GM19397 (cell line): ENCODE results near the gene DOCK7.

Experiments
- ATAC-seq: cut with Tn5 transposase; IDR thresholded peaks from one replicate; pipeline ENCODE4 v1.9.1; 2021; ENCODE audit warnings: mild to moderate bottlenecking, moderate library complexity; ENCODE audit not compliant: unreplicated experiment

The DOCK7 gene

DNA sequence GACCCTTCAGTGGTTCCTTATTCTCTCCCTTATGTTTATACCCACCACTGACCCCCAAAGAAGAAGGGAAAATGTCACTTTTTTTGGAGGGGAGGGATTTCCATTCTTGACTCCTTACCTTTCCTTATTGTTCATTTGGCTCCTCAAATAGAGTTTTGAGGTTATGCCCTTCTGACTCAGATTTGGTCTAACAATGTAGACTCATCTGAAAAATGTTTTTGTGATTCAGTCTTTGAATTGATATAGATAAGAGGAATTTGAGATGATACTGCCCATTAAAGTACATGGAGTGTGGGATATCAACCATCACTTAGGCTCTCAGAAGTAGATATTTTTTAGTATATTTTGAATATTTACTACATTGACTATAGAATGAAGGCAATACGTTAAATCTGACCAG lies 235.2 kb downstream of the DOCK7 start:
- no peak for ATAC-seq

DNA sequence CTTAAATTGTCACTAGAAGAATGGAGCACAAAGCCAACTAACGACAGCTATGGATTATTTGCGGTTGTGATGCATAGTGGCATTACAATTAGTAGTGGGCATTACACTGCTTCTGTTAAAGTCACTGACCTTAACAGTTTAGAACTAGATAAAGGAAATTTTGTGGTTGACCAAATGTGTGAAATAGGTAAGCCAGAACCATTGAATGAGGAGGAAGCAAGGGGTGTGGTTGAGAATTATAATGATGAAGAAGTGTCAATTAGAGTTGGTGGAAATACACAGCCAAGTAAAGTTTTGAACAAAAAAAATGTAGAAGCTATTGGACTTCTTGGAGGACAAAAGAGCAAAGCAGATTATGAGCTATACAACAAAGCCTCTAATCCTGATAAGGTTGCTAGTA lies 237.9 kb downstream of the DOCK7 start:
- ATAC-seq = no peak

DNA sequence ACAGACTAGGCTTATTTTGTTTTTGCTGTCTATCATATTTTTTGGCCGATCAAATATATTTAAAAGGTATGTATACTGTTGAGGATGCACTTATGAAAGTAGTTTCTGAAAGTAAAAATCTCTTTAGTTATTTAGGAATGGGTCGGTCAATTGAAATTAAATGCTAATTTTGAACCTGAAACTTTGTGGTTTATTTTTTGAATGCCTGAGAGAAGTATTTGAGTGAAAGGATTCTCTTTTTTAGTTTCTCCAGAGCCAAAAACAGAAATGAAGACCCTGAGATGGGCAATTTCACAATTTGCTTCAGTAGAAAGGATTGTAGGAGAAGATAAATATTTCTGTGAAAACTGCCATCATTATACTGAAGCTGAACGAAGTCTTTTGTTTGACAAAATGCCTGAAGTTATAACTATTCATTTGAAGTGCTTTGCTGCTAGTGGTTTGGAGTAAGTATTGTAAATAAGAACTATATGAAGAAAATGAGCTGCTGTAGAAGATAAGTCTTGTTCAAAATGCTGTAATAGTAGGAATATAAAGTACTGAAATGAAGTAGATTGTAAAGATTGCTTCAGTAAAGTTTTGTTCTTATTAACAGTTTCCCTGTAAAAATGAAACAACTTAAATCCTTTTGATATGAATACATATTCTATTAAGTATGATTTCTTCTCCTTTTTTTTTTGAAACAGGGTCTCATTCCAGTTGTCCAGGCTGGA lies 239.8 kb downstream of the DOCK7 start:
- ATAC-seq = no peak

DNA sequence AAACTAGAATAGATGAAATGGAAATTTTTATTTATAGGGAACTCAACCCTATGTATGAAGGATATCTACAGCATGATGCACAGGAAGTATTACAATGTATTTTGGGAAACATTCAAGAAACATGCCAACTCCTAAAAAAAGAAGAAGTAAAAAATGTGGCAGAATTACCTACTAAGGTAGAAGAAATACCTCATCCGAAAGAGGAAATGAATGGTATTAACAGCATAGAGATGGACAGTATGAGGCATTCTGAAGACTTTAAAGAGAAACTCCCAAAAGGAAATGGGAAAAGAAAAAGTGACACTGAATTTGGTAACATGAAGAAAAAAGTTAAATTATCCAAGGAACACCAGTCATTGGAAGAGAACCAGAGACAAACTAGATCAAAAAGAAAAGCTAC lies 243.5 kb downstream of the DOCK7 start:
- ATAC-seq = no peak

DNA sequence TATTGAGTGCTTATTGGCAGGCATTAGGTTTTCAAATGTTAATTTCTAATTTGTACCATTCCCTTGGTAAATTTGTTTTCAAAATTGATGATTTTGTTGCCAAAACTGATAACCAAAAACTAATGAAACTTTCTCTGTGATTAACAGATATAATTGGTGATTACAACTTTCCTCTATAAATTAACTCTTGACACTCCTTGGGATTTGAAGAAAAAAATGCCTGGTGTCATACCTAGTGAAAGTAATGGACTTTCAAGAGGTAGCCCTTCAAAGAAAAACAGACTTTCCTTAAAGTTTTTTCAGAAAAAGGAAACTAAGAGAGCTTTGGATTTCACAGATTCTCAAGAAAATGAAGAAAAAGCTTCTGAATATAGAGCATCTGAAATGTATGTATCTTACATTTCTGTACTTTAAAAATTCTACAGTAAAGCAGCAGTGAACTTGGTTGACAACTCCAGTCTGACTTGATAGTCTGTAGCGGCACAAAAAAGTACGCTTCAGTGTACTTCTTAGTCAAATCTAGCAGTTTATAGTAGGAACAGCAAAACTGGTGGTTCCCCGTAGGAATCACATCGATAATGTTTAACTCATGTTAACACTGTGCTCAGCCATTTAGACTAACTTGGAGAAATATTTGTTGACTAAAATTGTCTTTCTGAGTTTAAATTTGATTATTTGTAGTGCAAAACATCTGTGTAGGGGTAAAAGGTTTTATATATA lies 248.4 kb downstream of the DOCK7 start:
- ATAC-seq = no peak

DNA sequence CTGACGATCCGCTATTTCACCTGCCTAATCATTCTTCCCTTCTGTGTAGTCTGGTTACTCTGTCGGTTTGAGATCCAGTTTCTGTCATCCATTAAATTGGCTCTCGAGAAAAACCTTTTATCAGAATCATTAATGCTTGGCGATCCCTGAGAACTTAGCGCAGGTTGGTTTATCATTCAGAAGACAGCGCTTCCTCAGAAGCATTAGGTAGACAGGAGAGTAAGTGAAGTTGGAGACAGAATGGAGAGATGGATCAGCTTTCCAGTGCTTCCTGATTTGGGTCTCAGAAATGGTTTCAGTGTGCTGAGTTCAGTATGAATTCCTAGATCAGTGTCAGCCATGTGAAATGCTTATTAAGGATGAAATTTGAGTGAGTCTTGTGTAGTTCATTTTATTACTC lies 250.0 kb downstream of the DOCK7 start:
- ATAC-seq = no peak

DNA sequence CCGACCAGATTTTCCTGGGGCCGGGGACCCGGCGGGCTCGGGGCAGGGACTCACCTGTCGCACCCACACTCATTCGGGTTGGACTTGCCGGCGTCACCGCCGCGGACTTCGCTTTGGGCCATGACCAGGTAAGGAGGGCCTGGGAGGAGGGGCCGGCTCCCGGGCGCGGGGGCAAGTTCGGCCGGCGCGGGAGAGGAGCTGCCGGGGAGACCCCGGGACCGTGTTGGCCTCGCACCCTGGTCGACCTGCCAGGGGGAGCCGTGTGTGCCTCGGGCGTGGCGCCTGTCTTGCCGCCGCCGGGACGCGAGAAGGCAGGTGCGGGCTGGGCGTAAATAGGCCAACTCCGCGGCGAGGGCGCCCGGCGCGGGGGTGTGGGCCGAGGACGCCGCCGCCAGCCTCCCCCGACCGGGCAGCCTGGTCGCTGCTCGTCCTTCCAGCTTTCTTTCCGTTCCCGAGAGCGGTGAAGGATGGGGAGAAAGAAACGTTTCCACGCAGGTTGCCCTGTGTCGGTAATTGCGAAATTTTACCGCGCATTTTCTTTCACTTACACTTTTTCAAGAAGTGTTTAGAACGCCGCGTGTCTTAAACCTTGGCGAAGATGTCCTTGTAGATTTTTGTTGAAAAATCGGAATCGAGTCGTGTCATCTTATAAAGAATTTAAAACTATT lies 250.8 kb downstream of the DOCK7 start:
- ATAC-seq = no peak

DNA sequence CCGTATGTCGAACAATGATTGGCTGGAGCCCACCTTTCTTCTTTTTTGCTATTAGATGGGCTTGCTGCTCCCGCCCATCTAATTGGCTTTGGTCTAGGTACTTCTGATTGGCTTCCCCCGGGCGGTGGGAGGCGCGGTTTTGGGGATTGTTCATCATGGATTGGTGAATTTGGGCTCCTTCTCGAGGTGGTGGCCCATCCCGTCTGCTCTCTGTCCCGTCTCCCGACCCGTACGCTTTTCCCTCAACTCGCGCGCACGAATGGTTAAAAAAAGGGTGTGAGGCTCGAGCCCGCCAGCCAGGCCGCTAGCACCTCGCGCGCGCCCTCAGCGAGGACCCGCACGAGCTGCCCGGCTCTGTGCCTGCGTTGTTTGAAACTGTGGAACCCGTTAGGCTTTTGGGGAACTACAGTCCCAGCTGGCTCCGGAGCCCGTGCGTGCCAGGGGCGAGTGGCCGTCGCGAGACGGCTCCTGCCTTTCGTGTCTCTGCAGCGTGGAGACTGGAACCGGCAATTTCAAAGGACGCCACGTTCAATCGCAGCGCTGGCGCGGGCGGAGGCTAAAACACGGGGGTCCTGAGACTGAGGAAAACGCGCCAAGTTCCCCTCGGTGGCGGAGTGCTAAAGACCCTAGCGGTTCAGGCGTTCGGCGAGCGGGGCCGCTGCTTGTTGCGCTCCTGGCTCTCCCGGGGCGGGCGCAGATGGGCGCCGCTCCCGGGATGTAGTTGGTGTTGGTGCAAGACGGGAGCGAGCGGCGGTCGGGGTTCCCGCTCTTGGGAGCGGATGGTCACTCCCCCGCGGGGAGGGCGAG lies 251.5 kb downstream of the DOCK7 start, which contains the start of gene USP1:
Gene USP1 (plus strand): TSS at position 584 of the 807 bp plus-strand sequence. CDS start 2,819 bp downstream, outside the sequence.
- peak; percentile 76 for ATAC-seq

DNA sequence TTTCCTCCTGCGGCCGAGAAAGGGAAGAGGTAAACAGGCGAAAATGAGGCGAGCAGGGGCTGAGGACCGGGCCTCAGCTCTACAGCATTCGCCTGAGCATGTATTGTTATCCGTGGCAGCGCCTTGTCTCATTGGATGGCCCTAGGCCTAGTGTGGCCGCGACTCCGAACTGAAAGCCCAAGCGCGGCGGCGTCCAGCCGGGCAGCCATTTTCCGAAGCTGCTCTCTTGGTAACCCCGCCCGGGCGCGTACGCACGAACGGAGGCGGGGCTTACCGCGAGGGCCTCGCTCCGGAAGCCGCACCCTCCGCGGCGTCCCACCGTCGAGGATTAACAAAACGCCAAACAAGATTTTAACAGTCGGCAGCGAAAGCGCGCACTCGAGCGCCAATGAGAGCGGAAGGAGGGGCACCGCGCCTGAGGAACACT lies 252.1 kb downstream of the DOCK7 start:
- ATAC-seq = peak; percentile 72

DNA sequence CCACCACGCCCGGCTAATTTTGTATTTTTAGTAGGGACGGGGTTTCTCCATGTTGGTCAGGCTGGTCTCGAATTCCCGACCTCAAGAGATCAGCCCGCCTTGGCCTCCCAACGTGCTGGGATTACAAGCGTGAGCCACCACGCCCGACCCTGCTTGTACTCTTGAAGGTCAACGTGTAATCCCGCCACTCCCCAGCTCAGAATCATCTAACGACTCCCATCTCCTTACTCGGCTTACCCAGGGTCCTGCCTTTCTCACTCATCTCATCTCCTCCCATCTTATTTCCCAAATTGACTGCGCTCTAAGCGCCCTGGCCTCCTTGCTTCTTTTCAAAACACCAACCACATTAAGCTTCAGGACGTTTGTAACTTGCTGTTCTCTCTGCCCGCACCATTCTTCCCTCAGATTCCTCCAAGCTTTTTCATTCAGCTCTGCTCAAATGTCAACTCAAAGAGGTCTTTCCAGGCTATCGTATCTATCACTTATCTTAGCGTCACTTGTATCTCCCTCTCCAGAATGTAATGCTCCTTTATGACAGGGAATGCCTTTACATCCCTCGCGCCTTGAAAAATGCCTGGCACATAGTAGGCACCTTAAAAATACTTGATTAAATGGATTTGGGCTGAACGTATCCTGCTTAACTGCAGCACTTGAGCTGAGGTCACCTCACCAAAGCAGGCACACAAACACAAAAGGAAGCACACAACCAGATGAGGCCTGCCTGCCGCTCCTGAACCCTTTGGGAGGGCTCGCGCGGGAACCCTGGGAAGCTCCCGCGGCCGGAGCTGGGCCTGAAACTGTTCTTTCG lies 252.8 kb downstream of the DOCK7 start:
- no peak for ATAC-seq

DNA sequence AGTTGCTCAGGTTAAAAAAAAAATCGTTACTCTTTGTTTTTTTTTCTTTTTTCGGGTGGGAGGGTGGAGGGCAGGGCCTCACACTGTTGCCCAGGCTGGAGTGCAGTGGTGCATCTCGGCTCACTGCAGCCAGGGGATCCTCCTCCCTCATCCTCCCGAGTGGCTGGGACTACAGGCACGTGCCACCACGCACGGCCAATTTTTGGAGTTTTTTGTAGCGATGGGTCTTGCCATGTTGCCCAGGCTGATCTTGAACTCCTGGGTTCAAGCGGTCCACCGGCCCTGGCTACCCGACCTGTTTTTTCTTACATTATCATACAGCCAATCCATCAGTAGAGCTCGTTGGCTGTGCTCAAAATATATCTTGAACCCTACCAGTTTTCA lies 253.6 kb downstream of the DOCK7 start:
- no peak for ATAC-seq

DNA sequence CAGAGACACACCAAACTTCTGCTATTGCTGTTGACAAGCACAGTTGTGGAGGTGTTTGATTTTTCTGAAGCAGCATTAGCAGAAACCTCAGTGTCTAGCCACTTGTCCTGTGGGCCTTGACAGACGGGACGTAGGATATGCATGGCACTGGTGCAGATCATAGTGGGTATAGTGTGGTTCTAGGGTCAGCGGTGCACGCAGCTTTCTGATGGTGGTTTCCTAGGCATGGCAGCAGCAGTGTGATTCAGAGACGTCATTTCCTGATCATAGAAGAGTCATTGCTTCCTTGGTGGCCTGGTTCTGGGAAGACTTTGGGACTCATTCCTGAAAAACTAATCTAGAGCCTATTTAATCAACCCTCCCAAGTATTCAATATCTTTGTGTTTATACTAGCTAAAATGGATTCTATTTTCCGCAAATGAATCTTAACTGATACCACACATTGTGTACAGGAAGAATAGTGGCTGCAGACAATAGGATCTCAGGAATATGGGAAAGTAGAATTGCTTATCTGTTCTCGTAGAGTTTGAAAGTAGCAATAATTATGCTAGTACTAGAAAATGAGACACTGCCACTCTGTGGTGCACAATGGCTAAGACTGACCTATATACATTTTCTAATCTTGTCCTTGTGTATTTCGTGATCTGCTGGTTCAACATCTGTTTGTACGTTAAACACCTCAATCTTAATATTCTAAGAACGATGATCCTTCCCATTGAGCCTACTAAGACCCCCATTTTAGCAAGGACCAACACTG lies 254.1 kb downstream of the DOCK7 start:
- ATAC-seq = no peak

DNA sequence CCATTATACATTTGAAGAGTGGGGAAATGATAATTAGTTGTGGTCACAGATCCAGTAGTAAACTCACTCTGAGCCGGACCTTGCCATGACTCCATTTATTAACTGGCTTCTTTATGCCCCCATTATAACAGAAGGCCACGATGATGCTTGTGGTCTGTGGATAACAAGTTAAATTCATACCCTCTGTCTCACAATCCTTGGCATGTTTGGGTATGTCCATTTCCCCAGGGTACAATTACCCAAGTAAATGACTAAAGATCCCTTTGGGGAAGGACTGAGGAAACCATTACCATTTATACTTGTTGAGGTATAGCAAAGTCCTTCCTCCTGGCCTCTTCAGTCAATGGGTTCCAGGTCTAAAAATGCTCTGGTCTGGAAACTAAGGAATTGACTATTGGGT lies 258.6 kb downstream of the DOCK7 start:
- ATAC-seq = no peak

DNA sequence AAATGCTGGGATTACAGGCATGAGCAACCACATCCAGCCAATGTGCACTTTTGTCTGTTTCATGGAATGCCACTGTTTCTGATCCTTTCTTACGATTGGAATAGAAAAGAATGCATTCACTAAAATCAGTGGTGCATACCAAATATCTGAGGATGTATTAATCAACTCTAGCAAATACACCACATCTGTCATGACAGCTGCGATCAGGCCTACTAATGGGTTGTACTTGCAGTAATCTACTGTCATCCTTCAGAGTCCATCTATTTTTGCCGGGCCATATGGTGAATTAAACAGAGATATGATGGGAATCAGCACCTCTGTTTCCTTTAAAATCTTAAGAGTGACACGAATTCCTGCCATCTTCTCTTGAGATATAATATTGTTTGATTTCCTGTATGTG lies 259.8 kb downstream of the DOCK7 start:
- no peak for ATAC-seq

DNA sequence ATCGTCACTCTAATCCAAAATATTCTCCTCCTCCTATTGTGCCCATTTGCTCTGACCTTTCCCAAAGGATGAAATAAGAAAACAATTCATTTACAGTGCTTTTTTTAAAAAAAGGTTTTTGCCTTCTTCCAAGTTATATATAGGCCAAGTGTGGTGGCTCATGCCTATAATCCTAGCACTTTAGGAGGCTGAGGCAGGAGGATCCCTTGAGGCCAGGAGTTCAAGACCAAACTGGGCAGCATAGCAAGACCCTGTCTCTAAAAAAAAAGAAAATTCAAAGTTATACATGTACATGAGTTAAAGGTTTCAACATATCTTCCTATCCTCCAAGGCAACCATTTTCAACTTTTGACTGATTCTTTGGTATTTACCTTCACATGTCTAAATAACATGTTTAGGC lies 261.4 kb downstream of the DOCK7 start:
- ATAC-seq = no peak

DNA sequence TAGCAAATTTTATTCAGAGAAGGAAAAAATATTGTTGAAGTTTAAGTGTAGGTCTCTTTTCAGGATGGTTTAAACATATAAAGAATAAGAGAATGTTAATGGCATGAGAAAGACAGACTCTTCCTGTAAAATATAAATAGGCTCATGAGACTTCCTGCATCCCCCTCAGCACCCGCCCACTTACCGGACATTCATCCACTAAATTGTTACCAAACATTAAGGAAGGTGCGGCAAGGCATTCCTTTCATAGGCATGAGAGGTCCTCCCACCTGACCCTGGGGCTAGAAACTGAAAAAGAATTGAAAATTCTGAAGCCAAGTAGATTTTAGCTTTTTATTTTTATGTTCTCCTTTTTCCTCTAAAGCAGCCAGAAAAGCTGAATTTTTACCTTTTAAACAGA lies 261.9 kb downstream of the DOCK7 start:
- no peak for ATAC-seq

DNA sequence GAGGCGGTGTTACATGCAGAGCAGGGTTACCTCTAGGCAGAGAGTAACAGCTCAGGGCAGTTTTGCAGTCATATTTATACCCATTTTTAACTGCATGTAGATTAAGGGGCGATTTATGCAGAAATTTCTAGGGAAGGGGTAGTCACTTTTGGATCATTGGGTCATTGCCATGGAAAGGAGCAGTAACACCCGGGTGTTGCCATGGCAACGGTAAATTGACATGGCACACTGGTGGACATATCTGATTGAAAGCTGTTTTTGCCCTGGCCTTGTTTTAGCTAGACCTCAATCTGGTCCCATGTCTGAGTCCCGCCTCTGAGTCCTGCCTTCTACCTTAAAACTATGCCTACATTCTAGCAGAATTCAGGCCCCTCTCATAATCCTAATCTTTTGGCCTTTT lies 263.1 kb downstream of the DOCK7 start:
- ATAC-seq = no peak

DNA sequence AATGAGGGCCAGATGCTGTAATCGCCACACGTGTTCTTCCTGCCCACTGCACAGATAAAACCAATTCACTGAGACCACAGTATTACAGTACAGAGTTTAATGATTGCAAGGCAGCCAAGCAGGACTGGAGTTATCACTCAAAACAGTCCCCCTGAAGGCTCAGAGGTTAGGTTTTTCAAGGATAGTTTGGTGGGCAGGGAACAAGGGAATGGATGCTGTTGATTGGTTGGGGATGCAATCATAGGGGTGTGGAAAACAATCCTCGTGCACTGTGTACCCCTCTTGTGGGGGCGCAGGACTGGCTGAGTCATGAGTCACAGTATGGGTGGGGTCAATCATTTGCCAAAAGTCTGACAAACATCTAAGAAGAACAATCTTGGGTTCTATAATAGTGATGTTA lies 263.8 kb downstream of the DOCK7 start:
- ATAC-seq = no peak

DNA sequence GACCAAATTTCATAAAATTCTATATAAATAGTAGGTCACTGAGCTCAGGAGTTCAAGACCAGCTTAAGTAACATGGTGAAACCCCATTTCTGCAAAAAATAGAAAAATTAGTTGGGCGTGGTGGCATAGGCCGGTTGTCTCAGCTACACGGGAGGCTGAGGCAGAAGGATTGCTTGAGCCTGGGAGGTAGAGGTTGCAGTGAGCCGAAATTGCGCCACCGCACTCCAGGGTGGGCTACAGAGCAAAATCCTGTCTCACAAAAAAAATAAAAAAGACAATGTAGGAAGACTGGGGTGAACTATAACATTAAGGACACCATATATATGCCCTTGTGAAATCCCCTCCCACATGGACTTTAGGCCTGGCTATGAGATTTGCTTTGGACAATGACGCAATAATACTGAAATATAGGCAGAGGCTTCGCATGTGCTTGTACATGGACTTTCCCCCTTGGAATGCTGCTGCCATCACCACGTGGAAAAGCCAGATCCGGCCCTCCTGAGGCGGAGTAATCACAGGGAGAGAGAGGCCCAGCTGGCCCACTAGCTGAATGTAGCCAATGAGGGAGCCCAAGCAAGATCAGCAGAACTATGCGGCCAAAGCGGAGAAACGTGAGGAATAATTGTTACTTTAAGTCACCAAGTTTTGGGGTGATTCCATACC lies 264.5 kb downstream of the DOCK7 start:
- no peak for ATAC-seq
